Measurements from ENCODE around the gene VWDE. TPM values are rescaled to one million over a fixed set of nuclear protein-coding genes. Genes with fewer than 3 reads are reported as not detected.

Gene VWDE
- total RNA-seq, 6 donors from 2014 or later: 0.22 to 4.4 (median 1.1) TPM

DNA sequence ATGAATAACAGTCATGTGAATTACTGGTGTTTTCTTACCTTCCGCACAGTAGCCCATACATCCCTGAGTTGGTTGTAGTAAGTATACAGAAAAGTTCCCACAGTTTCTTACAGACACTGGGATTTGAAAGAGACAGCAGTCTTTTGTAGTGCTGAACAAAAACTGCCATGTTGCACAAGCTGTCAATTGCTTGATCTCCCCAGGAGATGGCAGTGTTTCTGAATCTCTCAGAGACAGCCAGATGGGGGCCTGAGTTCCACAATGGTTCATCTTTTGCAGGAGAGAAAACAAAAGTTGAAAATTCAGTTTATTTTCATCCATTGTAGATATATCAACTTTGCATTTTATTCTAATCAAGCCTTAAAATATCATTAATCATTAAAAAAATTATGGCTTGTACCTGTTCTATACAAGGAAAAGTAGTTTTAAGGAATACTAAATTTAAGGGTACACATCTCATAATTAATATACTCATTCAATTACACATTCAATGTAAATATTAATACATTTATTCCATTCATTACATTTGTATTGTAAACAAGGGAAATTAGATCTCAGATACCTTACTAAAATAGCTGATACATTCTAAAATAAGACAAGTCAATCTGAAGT lies 14.5 kb downstream of the VWDE start:
- peak; percentile 21 to 54 (median 38) for TF ChIP-seq CTCF (IDR thresholded peaks at IDR 0.05)
- no peak for TF ChIP-seq POLR2A (IDR thresholded peaks at IDR 0.05)
- H3K4me1 ChIP-seq: no peaks in the 10 kb centered on the region
- ATAC-seq (ENCODE audit: low FRiP score in 2 of 2) (peak in 1 of 2 donors; percentile 54), DNase-seq (no peak)
- no peak overlapping the region for H3K4me3 ChIP-seq
- H3K9me3 ChIP-seq: no peaks in the 10 kb centered on the region
- H3K27me3 ChIP-seq: no peaks in the 10 kb centered on the region
- H3K36me3 ChIP-seq: no peaks in the 10 kb centered on the region
- WGBS, 2 donors: 81 to 89% methylated on average over 1 of the region's 1 CpG
- no peak overlapping the region for H3K27ac ChIP-seq

GRCh38 chr7:12386313-12386740 lies 17.3 kb downstream of the VWDE start:
- no peaks in the 10 kb centered on the region for H3K9me3 ChIP-seq
- no peak overlapping the region for H3K27ac ChIP-seq
- no peaks in the 10 kb centered on the region for H3K27me3 ChIP-seq
- ATAC-seq (ENCODE audit: low FRiP score in 2 of 2): no peak
- H3K36me3 ChIP-seq: no peaks in the 10 kb centered on the region
- no peaks in the 10 kb centered on the region for H3K4me1 ChIP-seq
- WGBS, 2 donors: 69 to 86% methylated on average over 5 of the region's 5 CpGs
- no peak for TF ChIP-seq POLR2A (IDR thresholded peaks at IDR 0.05)
- no peak for TF ChIP-seq CTCF (IDR thresholded peaks at IDR 0.05)
- no peak for TF ChIP-seq POLR2AphosphoS5 (IDR thresholded peaks at IDR 0.05)
- TF ChIP-seq EP300 (IDR thresholded peaks at IDR 0.05): no peak
- DNase-seq: no peak
- H3K4me3 ChIP-seq: no peak overlapping the region

DNA sequence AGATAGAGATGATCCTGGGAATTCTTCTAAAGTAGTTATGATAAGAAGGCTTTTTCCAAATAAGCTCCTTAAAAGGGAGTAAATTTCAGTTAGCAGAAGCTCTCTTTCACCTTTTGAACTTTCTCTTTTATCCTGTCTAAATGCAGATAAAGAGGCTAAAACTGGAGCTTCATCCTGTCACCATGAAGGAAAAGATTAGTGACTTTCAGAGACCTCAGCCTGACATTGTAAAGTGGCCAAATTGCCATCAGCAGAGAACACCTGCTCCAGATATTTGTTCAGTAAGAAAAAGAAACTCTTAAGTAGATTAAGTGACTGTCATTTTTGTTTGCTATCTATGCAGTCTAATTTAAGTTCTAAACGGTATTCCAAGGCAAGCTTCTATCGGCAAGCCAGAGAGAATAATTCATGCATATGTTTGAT lies 18.3 kb downstream of the VWDE start:
- 31 to 36% methylated on average over 2 of the region's 2 CpGs for WGBS, 2 donors
- no peaks in the 10 kb centered on the region for H3K27me3 ChIP-seq
- H3K9me3 ChIP-seq: no peaks in the 10 kb centered on the region
- no peaks in the 10 kb centered on the region for H3K36me3 ChIP-seq
- no peak for ATAC-seq (ENCODE audit: low FRiP score in 2 of 2)
- no peak overlapping the region for H3K4me3 ChIP-seq
- H3K4me1 ChIP-seq: no peaks in the 10 kb centered on the region
- no peak overlapping the region for H3K27ac ChIP-seq
- no peak for DNase-seq
- TF ChIP-seq POLR2AphosphoS5 (IDR thresholded peaks at IDR 0.05) (no peak), CTCF (IDR thresholded peaks at IDR 0.05) (no peak)

- TF ChIP-seq EP300 (IDR thresholded peaks at IDR 0.05) (no peak), CTCF (IDR thresholded peaks at IDR 0.05) (no peak), POLR2A (IDR thresholded peaks at IDR 0.05) (no peak), POLR2AphosphoS5 (IDR thresholded peaks at IDR 0.05) (no peak)
- Histone ChIP-seq H3K36me3 (no peaks in the 10 kb centered on the region), H3K9me3 (no peaks in the 10 kb centered on the region), H3K4me1 (no peaks in the 10 kb centered on the region), H3K4me3 (no peak overlapping the region), H3K27ac (no peak overlapping the region), H3K27me3 (no peaks in the 10 kb centered on the region)
- no peak for DNase-seq
- 86 to 88% methylated on average over 3 of the region's 3 CpGs for WGBS, 2 donors
- ATAC-seq (ENCODE audit: low FRiP score in 2 of 2): no peak
Observed at GRCh38 chr7:12383377-12383776, 20.3 kb downstream of the VWDE start.

DNA sequence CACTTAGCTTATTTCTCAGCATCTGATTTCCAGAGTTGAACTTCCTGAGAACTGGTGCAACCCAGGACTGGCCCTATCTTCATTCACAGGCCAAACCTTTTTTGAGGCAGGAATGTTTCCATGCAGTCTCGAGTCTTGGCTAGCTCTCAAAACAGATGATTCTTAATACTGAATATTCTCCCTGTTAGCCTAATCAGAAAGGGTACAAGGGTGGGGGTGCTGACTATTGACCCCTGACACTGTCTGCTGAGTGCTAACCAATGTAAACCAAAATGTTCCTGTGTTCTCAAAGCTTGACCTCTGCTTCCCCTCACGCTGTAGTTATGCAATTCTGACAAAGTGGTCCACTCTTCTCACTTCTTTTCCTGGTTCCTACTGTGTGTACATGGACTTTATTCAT lies 25.3 kb downstream of the VWDE start:
- 17 to 37% methylated on average over 2 of the region's 2 CpGs for WGBS, 2 donors
- Histone ChIP-seq H3K9me3 (no peaks in the 10 kb centered on the region), H3K4me3 (no peak overlapping the region), H3K36me3 (no peaks in the 10 kb centered on the region), H3K27ac (no peak overlapping the region), H3K4me1 (no peaks in the 10 kb centered on the region), H3K27me3 (no peaks in the 10 kb centered on the region)
- no peak for DNase-seq
- ATAC-seq (ENCODE audit: low FRiP score in 2 of 2): no peak
- TF ChIP-seq EP300 (IDR thresholded peaks at IDR 0.05) (no peak), POLR2AphosphoS5 (IDR thresholded peaks at IDR 0.05) (no peak), POLR2A (IDR thresholded peaks at IDR 0.05) (no peak), CTCF (IDR thresholded peaks at IDR 0.05) (no peak)

Data from upper lobe of left lung (tissue), 6 donors.